IMR-90 (cell line): Measurements from ENCODE around the gene SRPRB. TPM values are rescaled to one million over a fixed set of nuclear protein-coding genes. Genes with fewer than 3 reads are reported as not detected.

Experiments
- ATAC-seq: fragments of 200-7000 bp; cut with Tn5 transposase; 2 replicates; pipeline ENCODE4 v1.9.1; 2020; ENCODE audit warnings: low read depth, mild to moderate bottlenecking, moderate library complexity
- BruUV-seq: library from RNA; stranded (reverse); fragments of 400-500 nt; replicated peaks from 2 replicates; lab custom pipeline; 2021; lab: Mats Ljungman, UMichigan
- CTCF ChIA-PET: fragments of 300-600 bp; formaldehyde crosslinking; extraction: SDS; loops from one replicate; lab custom pipeline; 2021; ENCODE audit warnings: antibody characterized with exemption; lab: Yijun Ruan, JAX
- POLR2A ChIA-PET: fragments of 300-600 bp; sonication (Branson Sonifier 250); formaldehyde crosslinking; loops from one replicate; lab custom pipeline; 2022; ENCODE audit warnings: antibody characterized with exemption; ENCODE audit not compliant: unreplicated experiment; lab: Charles Lee
- DNase-seq: peaks from one replicate; pipeline ENCODE4 v3.0.0; 2013
- H2AFZ ChIP-seq: replicated peaks from 2 replicates; pipeline ENCODE3; 2013; ENCODE audit warnings: low read length, mild to moderate bottlenecking; ENCODE audit not compliant: poor library complexity
- H2AK5ac ChIP-seq: 2 replicates; pipeline ENCODE4 v1.6.1; 2013; ENCODE audit warnings: low read depth, low read length, inconsistent platforms
- H2AK9ac ChIP-seq: replicated peaks from 2 replicates; pipeline ENCODE3; 2013; ENCODE audit warnings: mild to moderate bottlenecking, low read depth, low read length, moderate library complexity; ENCODE audit not compliant: poor library complexity
- H2BK120ac ChIP-seq: 2 replicates; pipeline ENCODE4 v1.6.1; 2013; ENCODE audit warnings: low read depth, low read length, inconsistent platforms
- H2BK15ac ChIP-seq: 3 replicates; pipeline ENCODE4 v1.6.1; 2013; ENCODE audit warnings: low read depth, low read length, inconsistent platforms
- H2BK20ac ChIP-seq: 2 replicates; pipeline ENCODE4 v1.6.1; 2013; ENCODE audit warnings: low read depth, mild to moderate bottlenecking, inconsistent platforms, low read length, moderate library complexity
- H2BK5ac ChIP-seq: 2 replicates; pipeline ENCODE4 v1.6.1; 2013; ENCODE audit warnings: mild to moderate bottlenecking, low read depth, low read length, inconsistent platforms; ENCODE audit not compliant: poor library complexity, severe bottlenecking
- H3K14ac ChIP-seq: replicated peaks from 2 replicates; pipeline ENCODE4 v1.6.1; 2013; ENCODE audit warnings: low read depth, low read length, inconsistent platforms
- H3K18ac ChIP-seq: 2 replicates; pipeline ENCODE4 v1.6.1; 2013; ENCODE audit warnings: low read depth, low read length, control low read depth
- H3K23ac ChIP-seq: 2 replicates; pipeline ENCODE4 v1.6.1; 2013; ENCODE audit warnings: low read depth, low read length, inconsistent platforms
- H3K27ac ChIP-seq: 2 replicates; pipeline ENCODE4 v1.5.1; 2013; ENCODE audit warnings: mild to moderate bottlenecking, control low read depth, low read length; ENCODE audit not compliant: insufficient read depth
- H3K27me3 ChIP-seq: 2 replicates; pipeline ENCODE4 v1.6.1; 2013; ENCODE audit warnings: low read length; ENCODE audit not compliant: control insufficient read depth, insufficient read depth
- H3K36me3 ChIP-seq: 2 replicates; pipeline ENCODE4 v1.6.1; 2013; ENCODE audit warnings: low read length, mixed read lengths; ENCODE audit not compliant: control insufficient read depth, insufficient read depth
- H3K4ac ChIP-seq: 2 replicates; pipeline ENCODE4 v1.6.1; 2013; ENCODE audit warnings: low read depth, low read length, inconsistent platforms
- H3K4me1 ChIP-seq: 2 replicates; pipeline ENCODE4 v1.6.1; 2013; ENCODE audit warnings: low read length, mixed read lengths; ENCODE audit not compliant: control insufficient read depth, insufficient read depth
- H3K4me2 ChIP-seq: 2 replicates; pipeline ENCODE4 v1.6.1; 2013; ENCODE audit warnings: low read depth, mild to moderate bottlenecking, control low read depth, low read length, moderate library complexity
- H3K4me3 ChIP-seq: 2 replicates; pipeline ENCODE4 v1.5.1; 2013; ENCODE audit warnings: low read depth, mild to moderate bottlenecking, control low read depth, low read length, moderate library complexity; ENCODE audit not compliant: insufficient read depth
- H3K56ac ChIP-seq: 2 replicates; pipeline ENCODE4 v1.6.1; 2013; ENCODE audit warnings: low read length, inconsistent platforms; ENCODE audit not compliant: insufficient read depth; ENCODE audit errors: extremely low read depth
- H3K79me1 ChIP-seq, 2 experiments: 2 replicates each; pipeline ENCODE4 v1.6.1; 2013; ENCODE audit warnings: low read length in 2 of 2, inconsistent platforms in 1 of 2, low read depth in 1 of 2
- H3K9ac ChIP-seq: 2 replicates; pipeline ENCODE4 v1.6.1; 2013; ENCODE audit warnings: low read depth, low read length, control low read depth
- H3K9me1 ChIP-seq: 2 replicates; pipeline ENCODE4 v1.6.1; 2013; ENCODE audit warnings: low read length, inconsistent platforms; ENCODE audit not compliant: insufficient read depth
- H3K9me3 ChIP-seq: 2 replicates; pipeline ENCODE4 v1.6.1; 2013; ENCODE audit warnings: low read length; ENCODE audit not compliant: control insufficient read depth, insufficient read depth
- H4K20me1 ChIP-seq: 2 replicates; pipeline ENCODE4 v1.6.1; 2013; ENCODE audit warnings: low read length, inconsistent platforms; ENCODE audit not compliant: insufficient read depth
- H4K5ac ChIP-seq: 2 replicates; pipeline ENCODE4 v1.6.1; 2013; ENCODE audit warnings: mild to moderate bottlenecking, low read depth, low read length, control low read depth
- H4K8ac ChIP-seq, 2 experiments: 2 replicates each; pipeline ENCODE4 v1.6.1; 2013; ENCODE audit warnings: low read depth in 2 of 2, low read length in 2 of 2, control low read depth in 1 of 2, inconsistent platforms in 1 of 2
- H4K91ac ChIP-seq: 2 replicates; pipeline ENCODE4 v1.6.1; 2013; ENCODE audit warnings: low read depth, low read length, inconsistent platforms; ENCODE audit not compliant: insufficient read depth
- CEBPB ChIP-seq: IDR thresholded peaks from 2 replicates; pipeline ENCODE4 v1.6.1; 2012; ENCODE audit warnings: low read depth, low read length, improper control_type of control experiment
- FOS ChIP-seq: fragments of 150-350 bp; IDR thresholded peaks from 2 replicates; pipeline ENCODE4 v1.6.1; 2016; ENCODE audit warnings: low read depth, low read length
- WGBS, 2 experiments: methylation state at CpG; one replicate each; pipeline versions ENCODE4 v1.1.5 to v1.1.7; 2013; ENCODE audit warnings: missing lambda C conversion rate in 2 of 2; ENCODE audit not compliant: insufficient read length in 1 of 2; ENCODE audit errors: extremely low coverage in 2 of 2; 5-methylcytosine and 5-hydroxymethylcytosine counted together
- dilution Hi-C: fragments of 300-500 bp; cut with HindIII; formaldehyde crosslinking; loops from one replicate; pipeline ENCODE4 v1.14.3; 2018; ENCODE audit warnings: low sequenced_read_pairs; ENCODE audit not compliant: unreplicated experiment
- in situ Hi-C: fragments of 300-500 bp; cut with MboI; formaldehyde crosslinking; loops from 3 replicates; pipeline ENCODE4 v1.14.3; 2019; ENCODE audit warnings: low sequenced_read_pairs, inconsistent platforms, mixed read lengths
- intact Hi-C: fragments of 100-400 bp; cut with micrococcal nuclease; formaldehyde crosslinking; loops from 2 replicates; pipeline ENCODE4 v1.10.0; 2022
- polyA plus RNA-seq, 3 experiments: library from polyadenylated mRNA; depleted of rRNA; stranded (reverse); fragments of >200 nt; gene quantifications; 2 replicates each; pipeline ENCODE4 v1.2.3, GENCODE V29; 2012; ENCODE audit warnings: low replicate concordance in 1 of 3
- total RNA-seq: library from RNA; depleted of rRNA; stranded (reverse); fragments of >200 nt; gene quantifications from 2 replicates; pipeline ENCODE4 v1.2.3, GENCODE V29; 2012

SRPRB gene
- total and polyA plus RNA-seq, 2 of the 4 experiments (the other 2 are of a cell fraction): 28.8 to 131 TPM

GRCh38 chr3:133799794-133800585 lies 5.6 kb upstream of the SRPRB start:
- H3K14ac ChIP-seq: no peak overlapping the region
- no peak overlapping the region for H2BK5ac ChIP-seq
- H3K79me1 ChIP-seq: no peaks in the 10 kb centered on the region
- H4K8ac ChIP-seq: no peak overlapping the region
- ChIA-PET CTCF (no interaction called here), POLR2A (interaction anchor here (0.6 kb wide), 1 partner anchor 1501 kb away, joined by 3 read pairs; no protein-coding TSS in a partner anchor)
- no peak overlapping the region for H2AK9ac ChIP-seq
- dilution Hi-C loops: no loop called here
- H3K4me3 ChIP-seq: no peak overlapping the region
- BruUV-seq: no TSS peak
- no peak overlapping the region for H3K56ac ChIP-seq
- peak; percentile 61 for ATAC-seq
- no peak overlapping the region for H4K91ac ChIP-seq
- no peak overlapping the region for H4K5ac ChIP-seq
- H4K20me1 ChIP-seq: no peaks in the 10 kb centered on the region
- no peak overlapping the region for H2AFZ ChIP-seq
- H3K36me3 ChIP-seq: no peaks in the 10 kb centered on the region
- 80% methylated on average over 1 of the region's 7 CpGs; no CpG with 5 or more reads in 1 of the 2 experiments for WGBS, 2 experiments
- no peak overlapping the region for H2AK5ac ChIP-seq
- no peak overlapping the region for H3K27ac ChIP-seq
- intact Hi-C loops: loop anchor here (10.0 kb wide), 2 partner anchors 225 to 345 kb away; partner anchors contain the start of gene CDV3
- no peak overlapping the region for H3K18ac ChIP-seq
- no peak for TF ChIP-seq FOS
- peak; percentile 88 for TF ChIP-seq CEBPB
- H2BK120ac ChIP-seq: no peak overlapping the region
- H3K4me2 ChIP-seq: no peak overlapping the region
- no peaks in the 10 kb centered on the region for H3K4me1 ChIP-seq
- peak; percentile 47 for DNase-seq
- no peaks in the 10 kb centered on the region for H3K9me1 ChIP-seq
- no peak overlapping the region for H2BK20ac ChIP-seq
- H3K9me3 ChIP-seq: no peaks in the 10 kb centered on the region
- H3K27me3 ChIP-seq: peaks cover 2% of the 10 kb centered on the region; the same call in 1 of the 2 replicates
- no peak overlapping the region for H3K4ac ChIP-seq
- H3K23ac ChIP-seq: no peak overlapping the region
- no peak overlapping the region for H2BK15ac ChIP-seq
- in situ Hi-C loops: loop anchor here (25.0 kb wide), 2 partner anchors 338 to 687 kb away; partner anchors contain the start of genes ANAPC13 and CEP63
- H3K9ac ChIP-seq: no peak overlapping the region
